PC-9 (cell line): Measurements from ENCODE around the gene GSK3B. TPM values are rescaled to one million over a fixed set of nuclear protein-coding genes. Genes with fewer than 3 reads are reported as not detected.
"Not testable (repeated sequence)": the region's sequence is repeated elsewhere in the genome, so short reads cannot be mapped to it uniquely, and the experiment has no call there.

Experiments
- BruUV-seq: library from RNA; stranded (reverse); fragments of 400-500 nt; replicated peaks from 2 replicates; lab custom pipeline; 2021; lab: Mats Ljungman, UMichigan
- CTCF ChIA-PET: fragments of 300-600 bp; sonication (Branson Sonifier 250); formaldehyde crosslinking; loops from one replicate; lab custom pipeline; 2022; ENCODE audit warnings: antibody characterized with exemption; lab: Charles Lee
- POLR2A ChIA-PET: fragments of 300-600 bp; sonication (Branson Sonifier 250); formaldehyde crosslinking; loops from one replicate; lab custom pipeline; 2022; ENCODE audit warnings: antibody characterized with exemption; ENCODE audit not compliant: unreplicated experiment; lab: Charles Lee
- DNase-seq, 2 experiments: peaks; one replicate each; pipeline versions ENCODE4 v3.0.0 to v3.0.0-alpha.2; 2015 to 2022; ENCODE audit warnings: mixed read lengths in 1 of 2
- H2AFZ ChIP-seq: fragments of 200-600 bp; sonication (generic); 2 replicates; pipeline ENCODE4 v1.8.1; 2017; ENCODE audit warnings: antibody characterized with exemption
- H3F3A ChIP-seq: fragments of 200-600 bp; sonication (generic); 2 replicates; pipeline ENCODE4 v1.8.1; 2017; ENCODE audit warnings: antibody characterized with exemption, mild to moderate bottlenecking, low read depth; ENCODE audit not compliant: insufficient read depth
- H3K27ac ChIP-seq: fragments of 200-600 bp; sonication (generic); 2 replicates; pipeline ENCODE4 v1.6.1; 2016; ENCODE audit warnings: mixed run types
- H3K27me3 ChIP-seq: fragments of 200-600 bp; sonication (generic); 2 replicates; pipeline ENCODE4 v1.6.1; 2016; ENCODE audit warnings: low read depth, mixed run types; ENCODE audit not compliant: insufficient read depth
- H3K36me3 ChIP-seq: fragments of 200-600 bp; sonication (generic); 2 replicates; pipeline ENCODE4 v1.6.1; 2016; ENCODE audit warnings: low read depth, mixed run types
- H3K4me1 ChIP-seq: fragments of 200-600 bp; sonication (generic); replicated peaks from 2 replicates; pipeline ENCODE4 v1.6.1; 2016; ENCODE audit warnings: mixed run types; ENCODE audit not compliant: insufficient read depth
- H3K4me2 ChIP-seq: fragments of 200-600 bp; sonication (generic); 2 replicates; pipeline ENCODE4 v1.6.1; 2017; ENCODE audit warnings: mixed run types
- H3K4me3 ChIP-seq: fragments of 200-600 bp; sonication (generic); 2 replicates; pipeline ENCODE4 v1.6.1; 2016; ENCODE audit warnings: mixed run types
- H3K79me2 ChIP-seq: fragments of 200-600 bp; sonication (generic); 2 replicates; pipeline ENCODE4 v1.6.1; 2017; ENCODE audit warnings: low read depth, mixed run types
- H3K9me2 ChIP-seq: fragments of 200-600 bp; sonication (generic); 2 replicates; pipeline ENCODE4 v1.8.1; 2017; ENCODE audit warnings: mild to moderate bottlenecking; ENCODE audit not compliant: insufficient read depth
- H3K9me3 ChIP-seq: fragments of 200-600 bp; sonication (generic); 2 replicates; pipeline ENCODE4 v1.8.1; 2016; ENCODE audit warnings: low read depth; ENCODE audit not compliant: insufficient read depth
- H4K20me1 ChIP-seq: fragments of 200-600 bp; sonication (generic); 2 replicates; pipeline ENCODE4 v1.8.1; 2017; ENCODE audit not compliant: insufficient read depth
- EZH2 ChIP-seq: fragments of 200-600 bp; sonication (generic); IDR thresholded peaks from 2 replicates; pipeline ENCODE4 v1.8.0; 2017; ENCODE audit warnings: antibody characterized with exemption, low read depth
- intact Hi-C: fragments of 100-400 bp; cut with micrococcal nuclease; formaldehyde crosslinking; loops from one replicate; pipeline ENCODE4 v1.10.0; 2022; ENCODE audit not compliant: unreplicated experiment
- total RNA-seq: library from RNA; stranded (reverse); gene quantifications from 2 replicates; pipeline ENCODE4 v1.2.3, GENCODE V29; 2021
- TF ChIP-seq, protein P1 (sequence below): fragments of 200-600 bp; sonication (generic); conservative IDR thresholded peaks from 2 replicates; pipeline ENCODE4 v1.6.1; 2017; ENCODE audit warnings: mixed run types, antibody characterized with exemption, mild to moderate bottlenecking, moderate library complexity

Gene GSK3B
- total RNA-seq, 1 experiment from 2014 or later, result 62.0 TPM

DNA sequence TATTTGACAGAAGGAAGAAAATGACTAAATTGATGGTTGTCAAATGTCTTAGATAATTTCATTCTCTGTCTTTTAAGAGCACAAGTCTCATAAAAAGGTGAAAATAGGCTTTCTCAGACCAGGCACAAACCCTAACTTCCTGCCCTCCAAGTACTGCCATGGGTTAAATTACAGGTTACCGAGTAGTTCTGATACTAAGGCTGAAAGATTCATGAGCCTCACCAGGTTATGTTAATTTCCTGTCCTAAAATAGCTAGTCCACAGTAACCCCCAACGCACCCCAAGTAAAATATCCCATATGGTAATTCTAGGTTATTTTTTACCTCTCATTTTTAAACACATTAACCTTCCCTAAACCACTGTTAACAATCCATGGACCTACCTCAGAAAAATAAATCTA lies 42.0 kb downstream of the GSK3B start:
- peaks cover 55% of the 10 kb centered on the region for H4K20me1 ChIP-seq
- POLR2A ChIA-PET, result no interaction called here
- no peak overlapping the region for H2AFZ ChIP-seq
- intact Hi-C loops, result no loop called here
- peaks cover 3% of the 10 kb centered on the region; the same call in 1 of the 2 replicates for H3K9me3 ChIP-seq
- DNase-seq, result no peak
- no peak overlapping the region for H3K4me3 ChIP-seq
- TF ChIP-seq, protein P1, sequence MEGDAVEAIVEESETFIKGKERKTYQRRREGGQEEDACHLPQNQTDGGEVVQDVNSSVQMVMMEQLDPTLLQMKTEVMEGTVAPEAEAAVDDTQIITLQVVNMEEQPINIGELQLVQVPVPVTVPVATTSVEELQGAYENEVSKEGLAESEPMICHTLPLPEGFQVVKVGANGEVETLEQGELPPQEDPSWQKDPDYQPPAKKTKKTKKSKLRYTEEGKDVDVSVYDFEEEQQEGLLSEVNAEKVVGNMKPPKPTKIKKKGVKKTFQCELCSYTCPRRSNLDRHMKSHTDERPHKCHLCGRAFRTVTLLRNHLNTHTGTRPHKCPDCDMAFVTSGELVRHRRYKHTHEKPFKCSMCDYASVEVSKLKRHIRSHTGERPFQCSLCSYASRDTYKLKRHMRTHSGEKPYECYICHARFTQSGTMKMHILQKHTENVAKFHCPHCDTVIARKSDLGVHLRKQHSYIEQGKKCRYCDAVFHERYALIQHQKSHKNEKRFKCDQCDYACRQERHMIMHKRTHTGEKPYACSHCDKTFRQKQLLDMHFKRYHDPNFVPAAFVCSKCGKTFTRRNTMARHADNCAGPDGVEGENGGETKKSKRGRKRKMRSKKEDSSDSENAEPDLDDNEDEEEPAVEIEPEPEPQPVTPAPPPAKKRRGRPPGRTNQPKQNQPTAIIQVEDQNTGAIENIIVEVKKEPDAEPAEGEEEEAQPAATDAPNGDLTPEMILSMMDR, result no peak
- no peak for TF ChIP-seq EZH2
- H3K9me2 ChIP-seq, result no peaks in the 10 kb centered on the region
- no peaks in the 10 kb centered on the region for H3K27me3 ChIP-seq
- H3K4me2 ChIP-seq, result no peak overlapping the region
- no TSS peak for BruUV-seq
- peaks cover 4% of the 10 kb centered on the region; the same call in 1 of the 2 replicates for H3K36me3 ChIP-seq
- H3K4me1 ChIP-seq, result no peaks in the 10 kb centered on the region
- H3K27ac ChIP-seq, result no peak overlapping the region
- peaks cover 100% of the 10 kb centered on the region for H3K79me2 ChIP-seq
- CTCF ChIA-PET, result no interaction called here
- H3F3A ChIP-seq, result 0 out of 2 replicates have a peak, but pooled peaks cover 14% of the 10 kb centered on the region

GRCh38 chr3:120051570-120051969 lies 42.7 kb downstream of the GSK3B start:
- H3K9me2 ChIP-seq, H3K4me3 ChIP-seq, H3K36me3 ChIP-seq, H3K27me3 ChIP-seq, intact Hi-C loops, POLR2A ChIA-PET, BruUV-seq, DNase-seq, H2AFZ ChIP-seq, H3K27ac ChIP-seq, H3K4me1 ChIP-seq, H3K4me2 ChIP-seq, CTCF ChIA-PET, H3K9me3 ChIP-seq: not testable (repeated sequence)
- Histone ChIP-seq H3F3A (0 out of 2 replicates have a peak, but pooled peaks cover 14% of the 10 kb centered on the region), H3K79me2 (peaks cover 100% of the 10 kb centered on the region), H4K20me1 (peaks cover 51% of the 10 kb centered on the region)

DNA sequence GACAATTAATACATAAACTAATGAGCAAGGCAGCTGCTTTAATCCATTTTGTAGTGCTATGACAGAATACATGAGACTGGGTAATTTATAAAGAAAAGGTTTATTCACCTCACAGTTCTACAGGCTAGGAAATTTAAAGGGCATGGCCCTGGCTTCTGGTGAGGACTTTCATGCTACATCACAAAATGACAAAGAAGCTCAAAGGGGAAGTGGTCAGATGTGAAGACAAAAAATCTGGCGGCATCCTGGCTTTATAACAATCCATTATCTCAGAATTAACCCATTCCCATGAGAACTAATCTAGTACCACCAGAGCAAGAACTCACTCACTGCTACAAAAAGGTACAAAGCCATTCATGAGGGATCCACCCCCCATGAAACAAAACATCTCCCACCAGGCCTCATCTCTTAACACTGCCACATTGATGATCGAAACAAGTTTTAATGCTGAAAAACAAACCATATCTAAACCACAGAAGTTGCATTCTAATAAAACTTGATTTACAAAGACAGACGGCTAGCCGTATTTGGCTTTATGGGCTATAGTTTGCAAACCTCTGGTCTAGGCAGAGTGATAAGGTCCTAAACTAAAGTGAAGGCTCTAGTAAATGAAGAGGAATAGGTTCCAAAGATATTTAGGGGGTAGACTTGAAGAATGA lies 44.2 kb downstream of the GSK3B start:
- peaks cover 8% of the 10 kb centered on the region; the same call in 1 of the 2 replicates for H3K36me3 ChIP-seq
- peaks cover 45% of the 10 kb centered on the region for H4K20me1 ChIP-seq
- no peak overlapping the region for H3K27ac ChIP-seq
- H3K9me3 ChIP-seq, result peaks cover 16% of the 10 kb centered on the region
- CTCF ChIA-PET, result no interaction called here
- intact Hi-C loops, result no loop called here
- H3K9me2 ChIP-seq, result no peaks in the 10 kb centered on the region
- peaks cover 16% of the 10 kb centered on the region; the same call in 1 of the 2 replicates for H3F3A ChIP-seq
- H2AFZ ChIP-seq, result no peak overlapping the region
- no peak overlapping the region for H3K4me3 ChIP-seq
- POLR2A ChIA-PET, result no interaction called here
- no peaks in the 10 kb centered on the region for H3K4me1 ChIP-seq
- BruUV-seq, result no TSS peak
- DNase-seq, result no peak
- H3K27me3 ChIP-seq, result no peaks in the 10 kb centered on the region
- H3K4me2 ChIP-seq, result no peak overlapping the region
- H3K79me2 ChIP-seq, result peaks cover 98% of the 10 kb centered on the region
- TF ChIP-seq EZH2, result no peak
- TF ChIP-seq, protein P1, result no peak
